RPMI8226 (cell line): ENCODE data around the gene KLHL41.
"Not testable (repeated sequence)": the region's sequence is repeated elsewhere in the genome, so short reads cannot be mapped to it uniquely, and the experiment has no call there.

Source experiments
- DNase-seq: peaks from one replicate; pipeline ENCODE4 v3.0.0-alpha.2; 2015

The KLHL41 gene

DNA sequence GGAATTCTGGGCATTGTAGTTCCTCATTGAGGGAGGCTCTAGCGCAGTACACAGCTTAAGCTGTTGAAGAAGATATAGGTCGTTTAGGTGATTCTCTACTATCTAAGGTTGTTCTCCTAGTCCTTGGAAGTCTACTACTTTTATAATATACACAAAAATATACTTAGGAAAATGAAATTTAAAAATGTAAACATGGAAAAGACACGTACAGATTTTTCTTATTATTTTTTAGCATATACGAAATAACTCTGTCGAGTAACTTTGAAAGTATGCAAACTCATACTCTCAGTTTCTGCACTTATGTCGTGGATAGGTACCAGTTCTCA lies 64.4 kb downstream of the KLHL41 start:
- DNase-seq: no peak

DNA sequence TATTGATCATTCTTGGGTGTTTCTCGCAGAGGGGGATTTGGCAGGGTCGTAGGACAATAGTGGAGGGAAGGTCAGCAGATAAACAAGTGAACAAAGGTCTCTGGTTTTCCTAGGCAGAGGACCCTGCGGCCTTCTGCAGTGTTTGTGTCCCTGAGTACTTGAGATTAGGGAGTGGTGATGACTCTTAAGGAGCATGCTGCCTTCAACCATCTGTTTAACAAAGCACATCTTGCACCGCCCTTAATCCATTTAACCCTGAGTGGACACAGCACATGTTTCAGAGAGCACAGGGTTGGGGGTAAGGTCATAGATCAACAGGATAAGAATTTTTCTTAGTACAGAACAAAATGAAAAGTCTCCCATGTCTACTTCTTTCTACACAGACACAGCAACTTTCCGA lies 65.0 kb downstream of the KLHL41 start:
- not testable (repeated sequence) for DNase-seq

DNA sequence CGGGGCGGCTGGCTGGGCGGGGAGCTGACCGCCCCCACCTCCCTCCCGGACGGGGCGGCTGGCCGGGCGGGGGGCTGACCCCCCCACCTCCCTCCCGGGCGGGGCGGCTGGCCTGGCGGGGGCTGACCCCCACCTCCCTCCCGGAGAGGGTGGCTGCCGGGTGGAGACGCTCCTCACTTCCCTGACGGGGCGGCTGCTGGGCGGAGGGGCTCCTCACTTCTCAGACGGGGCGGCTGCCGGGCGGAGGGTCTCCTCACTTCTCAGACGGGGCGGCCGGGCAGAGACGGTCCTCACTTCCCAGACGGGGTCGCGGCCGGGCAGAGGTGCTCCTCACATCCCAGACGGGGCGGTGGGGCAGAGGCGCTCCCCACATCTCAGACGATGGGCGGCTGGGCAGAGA lies 65.8 kb downstream of the KLHL41 start:
- not testable (repeated sequence) for DNase-seq
